ENCODE results near the gene PSMD13.

Gene PSMD13

DNA sequence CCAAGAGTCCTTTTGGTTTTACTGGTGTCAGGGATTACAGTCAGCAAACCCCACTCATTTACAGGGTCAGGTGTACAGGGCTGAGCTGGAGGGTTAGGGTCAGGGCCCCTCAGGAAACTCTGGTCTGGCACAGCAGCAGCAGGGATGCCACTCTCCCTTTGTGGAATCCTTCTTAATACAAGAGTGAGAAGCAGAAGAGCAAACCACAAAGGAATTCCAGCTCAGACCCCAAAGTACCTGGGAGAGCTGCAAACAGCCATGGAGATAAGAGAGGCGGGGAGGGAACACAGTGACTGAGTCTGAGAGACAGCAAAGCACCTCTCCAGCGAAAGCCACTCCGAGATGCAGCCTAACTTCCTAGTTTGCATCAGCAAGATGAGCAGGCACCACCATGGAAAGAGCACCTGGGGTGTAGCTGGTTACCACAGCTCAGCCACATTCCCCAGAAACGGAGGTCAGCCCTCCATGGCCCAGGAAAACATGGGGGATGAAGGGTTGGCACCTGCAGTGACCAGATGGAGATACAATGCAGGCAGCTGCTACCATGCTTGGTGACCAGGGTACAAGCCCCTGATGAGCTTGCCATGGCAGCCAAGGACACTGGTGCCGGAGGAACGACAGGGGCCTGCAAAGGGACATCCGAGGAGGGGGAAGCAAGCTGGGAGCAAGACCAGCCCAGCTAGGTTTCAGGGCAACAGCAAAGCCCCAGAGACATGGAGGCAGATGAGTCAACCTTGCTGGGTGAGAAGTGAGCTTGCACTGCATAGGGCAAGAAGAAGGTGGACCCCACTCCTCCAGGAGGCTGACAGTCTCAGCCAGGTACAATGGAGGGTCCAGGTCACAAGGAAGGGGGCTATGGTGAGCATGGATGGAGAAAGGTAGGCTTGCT lies 33.5 kb upstream of the PSMD13 start:
- no peak overlapping the region for H3K4me2 ChIP-seq (ENCODE audit: low read length)

DNA sequence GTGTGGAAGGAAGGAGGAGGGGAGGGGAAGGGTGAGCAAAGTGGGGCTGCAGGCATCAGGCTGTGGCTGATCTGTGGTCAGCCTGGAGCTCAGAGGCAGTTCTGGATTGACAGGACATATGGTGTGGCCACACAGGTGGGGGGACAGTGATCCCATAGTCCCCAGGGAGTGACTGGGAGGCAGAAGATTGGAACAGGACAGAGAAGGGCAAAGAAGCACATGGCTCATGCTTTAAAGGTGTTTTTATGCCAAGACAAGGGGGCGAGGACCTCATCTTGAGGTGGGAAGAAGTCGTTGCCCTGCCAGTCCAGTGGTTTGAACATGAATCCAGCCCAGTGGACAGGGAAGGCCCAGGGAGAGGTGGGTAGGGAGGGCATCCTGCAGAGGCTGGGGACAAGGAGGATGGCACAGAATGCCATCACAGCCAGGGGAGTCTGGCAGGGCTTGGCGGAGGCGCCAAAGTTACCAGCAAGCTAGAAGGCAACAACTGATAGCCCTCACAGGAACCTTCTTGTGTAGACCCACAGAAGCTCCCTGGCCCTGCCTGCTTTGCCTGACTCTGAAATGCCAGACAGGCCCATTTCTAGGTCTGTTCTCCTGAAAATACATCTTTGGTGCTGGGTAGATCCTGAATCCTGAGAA lies 32.7 kb upstream of the PSMD13 start:
- TF ChIP-seq, protein P1, sequence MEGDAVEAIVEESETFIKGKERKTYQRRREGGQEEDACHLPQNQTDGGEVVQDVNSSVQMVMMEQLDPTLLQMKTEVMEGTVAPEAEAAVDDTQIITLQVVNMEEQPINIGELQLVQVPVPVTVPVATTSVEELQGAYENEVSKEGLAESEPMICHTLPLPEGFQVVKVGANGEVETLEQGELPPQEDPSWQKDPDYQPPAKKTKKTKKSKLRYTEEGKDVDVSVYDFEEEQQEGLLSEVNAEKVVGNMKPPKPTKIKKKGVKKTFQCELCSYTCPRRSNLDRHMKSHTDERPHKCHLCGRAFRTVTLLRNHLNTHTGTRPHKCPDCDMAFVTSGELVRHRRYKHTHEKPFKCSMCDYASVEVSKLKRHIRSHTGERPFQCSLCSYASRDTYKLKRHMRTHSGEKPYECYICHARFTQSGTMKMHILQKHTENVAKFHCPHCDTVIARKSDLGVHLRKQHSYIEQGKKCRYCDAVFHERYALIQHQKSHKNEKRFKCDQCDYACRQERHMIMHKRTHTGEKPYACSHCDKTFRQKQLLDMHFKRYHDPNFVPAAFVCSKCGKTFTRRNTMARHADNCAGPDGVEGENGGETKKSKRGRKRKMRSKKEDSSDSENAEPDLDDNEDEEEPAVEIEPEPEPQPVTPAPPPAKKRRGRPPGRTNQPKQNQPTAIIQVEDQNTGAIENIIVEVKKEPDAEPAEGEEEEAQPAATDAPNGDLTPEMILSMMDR (IDR thresholded peaks at IDR 0.05; ENCODE audit: low read length) = no peak
- no peak for TF ChIP-seq EZH2 (IDR thresholded peaks at IDR 0.05; ENCODE audit: borderline replicate concordance, low read length)
- Histone ChIP-seq H3F3A (ENCODE audit: insufficient read depth, low read length) (no peaks in the 10 kb centered on the region), H3K79me2 (ENCODE audit: insufficient read depth, low read length) (no peaks in the 10 kb centered on the region), H3K9me2 (ENCODE audit: low read depth, low read length) (no peaks in the 10 kb centered on the region), H2AFZ (ENCODE audit: low read length) (no peak overlapping the region), H3K27me3 (ENCODE audit: insufficient read depth, low read length) (no peaks in the 10 kb centered on the region), H3K4me2 (ENCODE audit: low read length) (no peak overlapping the region), H4K20me1 (ENCODE audit: insufficient read depth, low read length) (no peaks in the 10 kb centered on the region), H3K9ac (ENCODE audit: low read length) (no peak overlapping the region), H3K27ac (ENCODE audit: low read depth, low read length, poor library complexity, severe bottlenecking) (no peak overlapping the region), H3K36me3 (ENCODE audit: insufficient read depth, low read length) (peaks cover 29% of the 10 kb centered on the region), H3K4me3 (ENCODE audit: low read depth, low read length, poor library complexity, severe bottlenecking) (no peak overlapping the region), H3K4me1 (ENCODE audit: insufficient read depth, low read length, severe bottlenecking) (peaks cover 11% of the 10 kb centered on the region), H3K9me3 (ENCODE audit: low read length) (no peaks in the 10 kb centered on the region)

More for the DNA sequence above, 33.5 kb upstream of the PSMD13 start:
- Histone ChIP-seq H3K4me3 (ENCODE audit: low read depth, low read length, poor library complexity, severe bottlenecking) (no peak overlapping the region), H3K27ac (ENCODE audit: low read depth, low read length, poor library complexity, severe bottlenecking) (no peak overlapping the region), H3K9ac (ENCODE audit: low read length) (no peak overlapping the region), H2AFZ (ENCODE audit: low read length) (no peak overlapping the region), H3K27me3 (ENCODE audit: insufficient read depth, low read length) (no peaks in the 10 kb centered on the region), H3K4me1 (ENCODE audit: insufficient read depth, low read length, severe bottlenecking) (peaks cover 10% of the 10 kb centered on the region), H4K20me1 (ENCODE audit: insufficient read depth, low read length) (no peaks in the 10 kb centered on the region), H3K9me3 (ENCODE audit: low read length) (no peaks in the 10 kb centered on the region), H3K79me2 (ENCODE audit: insufficient read depth, low read length) (no peaks in the 10 kb centered on the region), H3K9me2 (ENCODE audit: low read depth, low read length) (no peaks in the 10 kb centered on the region), H3F3A (ENCODE audit: insufficient read depth, low read length) (no peaks in the 10 kb centered on the region), H3K36me3 (ENCODE audit: insufficient read depth, low read length) (peaks cover 29% of the 10 kb centered on the region)
- no peak for TF ChIP-seq EZH2 (IDR thresholded peaks at IDR 0.05; ENCODE audit: borderline replicate concordance, low read length)
- TF ChIP-seq, protein P1 (IDR thresholded peaks at IDR 0.05; ENCODE audit: low read length) = no peak

DNA sequence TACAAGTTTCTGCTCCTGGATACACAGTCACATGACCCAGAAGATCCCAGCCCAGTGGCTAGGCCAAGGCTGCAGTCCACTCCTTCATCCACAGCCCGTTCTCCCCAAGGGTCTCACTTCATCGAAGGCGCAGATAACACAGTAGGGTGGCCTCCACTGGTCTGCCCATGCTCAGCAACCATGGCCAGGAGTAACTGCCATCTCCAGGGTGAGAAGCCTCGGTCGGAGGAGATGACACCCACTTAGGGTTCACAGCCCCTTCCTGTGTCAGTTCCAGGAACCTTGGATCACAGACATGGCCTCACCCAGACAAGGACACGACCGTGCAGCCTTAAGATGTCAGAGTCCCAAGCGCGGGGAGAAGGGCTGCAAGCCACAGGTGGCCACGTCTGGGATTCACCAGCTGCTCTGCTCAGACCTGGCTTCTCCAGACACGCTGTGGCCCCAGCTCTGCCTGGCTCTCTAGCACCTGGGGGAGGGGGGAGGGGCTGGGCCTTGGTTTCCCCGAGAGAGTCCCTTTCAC lies 32.1 kb upstream of the PSMD13 start:
- TF ChIP-seq, protein P1 (IDR thresholded peaks at IDR 0.05; ENCODE audit: low read length) = no peak
- TF ChIP-seq EZH2 (IDR thresholded peaks at IDR 0.05; ENCODE audit: borderline replicate concordance, low read length) = no peak
- H3F3A ChIP-seq (ENCODE audit: insufficient read depth, low read length) = no peaks in the 10 kb centered on the region
- no peaks in the 10 kb centered on the region for H3K9me3 ChIP-seq (ENCODE audit: low read length)
- H3K9me2 ChIP-seq (ENCODE audit: low read depth, low read length) = no peaks in the 10 kb centered on the region
- no peak overlapping the region for H3K27ac ChIP-seq (ENCODE audit: low read depth, low read length, poor library complexity, severe bottlenecking)
- H3K36me3 ChIP-seq (ENCODE audit: insufficient read depth, low read length) = peaks cover 32% of the 10 kb centered on the region
- H3K4me1 ChIP-seq (ENCODE audit: insufficient read depth, low read length, severe bottlenecking) = peaks cover 17% of the 10 kb centered on the region
- H3K4me3 ChIP-seq (ENCODE audit: low read depth, low read length, poor library complexity, severe bottlenecking) = no peak overlapping the region
- no peaks in the 10 kb centered on the region for H3K27me3 ChIP-seq (ENCODE audit: insufficient read depth, low read length)
- no peaks in the 10 kb centered on the region for H3K79me2 ChIP-seq (ENCODE audit: insufficient read depth, low read length)
- H4K20me1 ChIP-seq (ENCODE audit: insufficient read depth, low read length) = no peaks in the 10 kb centered on the region
- H2AFZ ChIP-seq (ENCODE audit: low read length) = no peak overlapping the region
- H3K9ac ChIP-seq (ENCODE audit: low read length) = no peak overlapping the region
- H3K4me2 ChIP-seq (ENCODE audit: low read length) = no peak overlapping the region

Data from OCI-LY1 (cell line).